ENCODE measurements around the gene PIK3AP1.

Gene PIK3AP1

GRCh38 chr10:96619796-96620773 lies 100.2 kb downstream of the PIK3AP1 start:
- no peak overlapping the region for H3K4me2 ChIP-seq (ENCODE audit: low read depth, low read length, poor library complexity, severe bottlenecking)
- H3K9me2 ChIP-seq (replicated peaks; ENCODE audit: insufficient read depth, low read length) = no peaks in the 10 kb centered on the region
- H3K9me3 ChIP-seq (ENCODE audit: insufficient read depth, low read length) = no peaks in the 10 kb centered on the region
- H3K9ac ChIP-seq (ENCODE audit: low read length) = no peak overlapping the region
- no peak overlapping the region for H3K27ac ChIP-seq (ENCODE audit: low read depth, low read length)
- H3K36me3 ChIP-seq (ENCODE audit: low read length) = peaks cover 32% of the 10 kb centered on the region; the same call in 1 of the 2 replicates
- H3F3A ChIP-seq (ENCODE audit: insufficient read depth) = no peaks in the 10 kb centered on the region
- no peak overlapping the region for H2AFZ ChIP-seq (ENCODE audit: low read depth, low read length, severe bottlenecking)
- TF ChIP-seq CTCF (IDR thresholded peaks at IDR 0.05; ENCODE audit: insufficient read depth, low read length, poor library complexity, severe bottlenecking) = no peak
- TF ChIP-seq EZH2phosphoT487 (conservative IDR thresholded peaks at IDR 0.05; ENCODE audit: low read length) = no peak
- 0 out of 2 replicates have a peak, but pooled peaks cover 8% of the 10 kb centered on the region for H3K79me2 ChIP-seq (ENCODE audit: insufficient read depth, low read length)
- no peaks in the 10 kb centered on the region for H4K20me1 ChIP-seq (ENCODE audit: low read depth, low read length)
- H3K4me3 ChIP-seq (ENCODE audit: insufficient read depth, low read length, poor library complexity, severe bottlenecking) = no peak overlapping the region
- no peaks in the 10 kb centered on the region for H3K27me3 ChIP-seq (ENCODE audit: low read length)

GRCh38 chr10:96619120-96619519 lies 101.2 kb downstream of the PIK3AP1 start:
- no peak overlapping the region for H3K4me3 ChIP-seq (ENCODE audit: insufficient read depth, low read length, poor library complexity, severe bottlenecking)
- no peak overlapping the region for H3K4me2 ChIP-seq (ENCODE audit: low read depth, low read length, poor library complexity, severe bottlenecking)
- 0 out of 2 replicates have a peak, but pooled peaks cover 8% of the 10 kb centered on the region for H3K79me2 ChIP-seq (ENCODE audit: insufficient read depth, low read length)
- TF ChIP-seq EZH2phosphoT487 (conservative IDR thresholded peaks at IDR 0.05; ENCODE audit: low read length) = no peak
- no peak for TF ChIP-seq CTCF (IDR thresholded peaks at IDR 0.05; ENCODE audit: insufficient read depth, low read length, poor library complexity, severe bottlenecking)
- no peaks in the 10 kb centered on the region for H4K20me1 ChIP-seq (ENCODE audit: low read depth, low read length)
- H3K27me3 ChIP-seq (ENCODE audit: low read length) = no peaks in the 10 kb centered on the region
- H3F3A ChIP-seq (ENCODE audit: insufficient read depth) = no peaks in the 10 kb centered on the region
- no peaks in the 10 kb centered on the region for H3K9me2 ChIP-seq (replicated peaks; ENCODE audit: insufficient read depth, low read length)
- H2AFZ ChIP-seq (ENCODE audit: low read depth, low read length, severe bottlenecking) = no peak overlapping the region
- no peaks in the 10 kb centered on the region for H3K9me3 ChIP-seq (ENCODE audit: insufficient read depth, low read length)
- no peak overlapping the region for H3K27ac ChIP-seq (ENCODE audit: low read depth, low read length)
- H3K36me3 ChIP-seq (ENCODE audit: low read length) = peaks cover 29% of the 10 kb centered on the region; the same call in 1 of the 2 replicates
- H3K9ac ChIP-seq (ENCODE audit: low read length) = no peak overlapping the region

- Histone ChIP-seq H3K36me3 (ENCODE audit: low read length) (peaks cover 30% of the 10 kb centered on the region; the same call in 1 of the 2 replicates), H3K9me3 (ENCODE audit: insufficient read depth, low read length) (no peaks in the 10 kb centered on the region), H3K79me2 (ENCODE audit: insufficient read depth, low read length) (0 out of 2 replicates have a peak, but pooled peaks cover 8% of the 10 kb centered on the region), H3F3A (ENCODE audit: insufficient read depth) (no peaks in the 10 kb centered on the region), H3K27ac (ENCODE audit: low read depth, low read length) (no peak overlapping the region), H3K9ac (ENCODE audit: low read length) (no peak overlapping the region), H3K27me3 (ENCODE audit: low read length) (no peaks in the 10 kb centered on the region), H4K20me1 (ENCODE audit: low read depth, low read length) (no peaks in the 10 kb centered on the region), H3K9me2 (replicated peaks; ENCODE audit: insufficient read depth, low read length) (no peaks in the 10 kb centered on the region), H3K4me3 (ENCODE audit: insufficient read depth, low read length, poor library complexity, severe bottlenecking) (no peak overlapping the region), H2AFZ (ENCODE audit: low read depth, low read length, severe bottlenecking) (no peak overlapping the region), H3K4me2 (ENCODE audit: low read depth, low read length, poor library complexity, severe bottlenecking) (no peak overlapping the region)
- TF ChIP-seq CTCF (IDR thresholded peaks at IDR 0.05; ENCODE audit: insufficient read depth, low read length, poor library complexity, severe bottlenecking) = no peak
- TF ChIP-seq EZH2phosphoT487 (conservative IDR thresholded peaks at IDR 0.05; ENCODE audit: low read length) = no peak
Observed at GRCh38 chr10:96618653-96619052, 101.7 kb downstream of the PIK3AP1 start.
